PC-3 (cell line): ENCODE data around the gene PRXL2B. TPM values are rescaled to one million over a fixed set of nuclear protein-coding genes. Genes with fewer than 3 reads are reported as not detected.

Experiments used
- ATAC-seq: fragments of 200-7000 bp; cut with Tn5 transposase; 2 replicates; pipeline ENCODE4 v1.9.1; 2020; ENCODE audit warnings: mild to moderate bottlenecking, moderate library complexity
- BruUV-seq: library from RNA; stranded (reverse); fragments of 400-500 nt; replicated peaks from 2 replicates; lab custom pipeline; 2021; lab: Mats Ljungman, UMichigan
- CTCF ChIA-PET: fragments of 300-600 bp; sonication (Branson Sonifier 250); formaldehyde crosslinking; loops from one replicate; lab custom pipeline; 2022; ENCODE audit warnings: antibody characterized with exemption; lab: Charles Lee
- POLR2A ChIA-PET: fragments of 300-600 bp; sonication (Branson Sonifier 250); formaldehyde crosslinking; loops from one replicate; lab custom pipeline; 2022; ENCODE audit warnings: antibody characterized with exemption; ENCODE audit not compliant: unreplicated experiment; lab: Charles Lee
- DNase-seq: peaks from one replicate; pipeline ENCODE4 v3.0.0-alpha.2; 2015
- H2AFZ ChIP-seq: fragments of 300-600 bp; sonication (generic); 2 replicates; pipeline ENCODE4 v1.6.0; 2016; ENCODE audit warnings: antibody characterized with exemption, low read length
- H3F3A ChIP-seq: fragments of 300-600 bp; sonication (generic); one replicate; pipeline ENCODE4 v1.6.0; 2017; ENCODE audit warnings: antibody characterized with exemption, low read length, control low read depth, mild to moderate bottlenecking; ENCODE audit not compliant: unreplicated experiment
- H3K27ac ChIP-seq: fragments of 300-600 bp; sonication (generic); 2 replicates; pipeline ENCODE4 v1.5.1; 2016; ENCODE audit warnings: mild to moderate bottlenecking, low read length
- H3K27me3 ChIP-seq: fragments of 300-600 bp; sonication (generic); 2 replicates; pipeline ENCODE4 v1.6.1; 2016; ENCODE audit warnings: low read length, mixed read lengths
- H3K36me3 ChIP-seq: fragments of 300-600 bp; sonication (generic); 2 replicates; pipeline ENCODE4 v1.6.1; 2016; ENCODE audit warnings: low read depth, mixed run types, low read length, mixed read lengths
- H3K4me1 ChIP-seq: fragments of 300-600 bp; sonication (generic); 2 replicates; pipeline ENCODE4 v1.5.1; 2016; ENCODE audit warnings: low read length; ENCODE audit not compliant: insufficient read depth
- H3K4me2 ChIP-seq: fragments of 300-600 bp; sonication (generic); 2 replicates; pipeline ENCODE4 v1.6.0; 2016; ENCODE audit warnings: low read length
- H3K4me3 ChIP-seq: fragments of 300-600 bp; sonication (generic); 2 replicates; pipeline ENCODE4 v1.5.1; 2016; ENCODE audit warnings: mild to moderate bottlenecking, low read length, mixed read lengths
- H3K79me2 ChIP-seq: fragments of 300-600 bp; sonication (generic); 2 replicates; pipeline ENCODE4 v1.6.1; 2017; ENCODE audit warnings: low read length, mixed read lengths
- H3K9ac ChIP-seq: fragments of 300-600 bp; sonication (generic); 2 replicates; pipeline ENCODE4 v1.6.0; 2016; ENCODE audit warnings: mild to moderate bottlenecking, low read length
- H3K9me2 ChIP-seq: fragments of 300-600 bp; sonication (generic); replicated peaks from 2 replicates; pipeline ENCODE4 v1.6.1; 2016; ENCODE audit warnings: mixed run types, low read length, mixed read lengths
- H3K9me3 ChIP-seq: fragments of 300-600 bp; sonication (generic); 2 replicates; pipeline ENCODE4 v1.6.1; 2016; ENCODE audit warnings: low read length, mixed read lengths
- H4K20me1 ChIP-seq: fragments of 300-600 bp; sonication (generic); 2 replicates; pipeline ENCODE4 v1.6.1; 2016; ENCODE audit warnings: low read length, mixed read lengths
- EZH2 ChIP-seq: fragments of 300-600 bp; sonication (generic); IDR thresholded peaks from one replicate; pipeline ENCODE4 v1.6.1; 2017; ENCODE audit warnings: antibody characterized with exemption, mild to moderate bottlenecking, low read length; ENCODE audit not compliant: unreplicated experiment
- EZH2phosphoT487 ChIP-seq: fragments of 300-600 bp; sonication (generic); IDR thresholded peaks from 2 replicates; pipeline ENCODE4 v1.6.1; 2018; ENCODE audit warnings: mild to moderate bottlenecking, antibody characterized with exemption, low read length, borderline replicate concordance
- intact Hi-C: fragments of 100-400 bp; cut with micrococcal nuclease; formaldehyde crosslinking; loops from 2 replicates; pipeline ENCODE4 v1.9.0; 2023
- total RNA-seq: library from RNA; depleted of rRNA; stranded (reverse); fragments of >200 nt; gene quantifications from 2 replicates; pipeline ENCODE4 v1.2.3, GENCODE V29; 2014
- TF ChIP-seq, protein P1 (sequence below): fragments of 300-600 bp; sonication (generic); conservative IDR thresholded peaks from 2 replicates; pipeline ENCODE4 v1.5.1; 2017; ENCODE audit warnings: antibody characterized with exemption, low read depth, mild to moderate bottlenecking, low read length

PRXL2B gene
- total RNA-seq, 1 experiment from 2014 or later, result 75.0 TPM

DNA sequence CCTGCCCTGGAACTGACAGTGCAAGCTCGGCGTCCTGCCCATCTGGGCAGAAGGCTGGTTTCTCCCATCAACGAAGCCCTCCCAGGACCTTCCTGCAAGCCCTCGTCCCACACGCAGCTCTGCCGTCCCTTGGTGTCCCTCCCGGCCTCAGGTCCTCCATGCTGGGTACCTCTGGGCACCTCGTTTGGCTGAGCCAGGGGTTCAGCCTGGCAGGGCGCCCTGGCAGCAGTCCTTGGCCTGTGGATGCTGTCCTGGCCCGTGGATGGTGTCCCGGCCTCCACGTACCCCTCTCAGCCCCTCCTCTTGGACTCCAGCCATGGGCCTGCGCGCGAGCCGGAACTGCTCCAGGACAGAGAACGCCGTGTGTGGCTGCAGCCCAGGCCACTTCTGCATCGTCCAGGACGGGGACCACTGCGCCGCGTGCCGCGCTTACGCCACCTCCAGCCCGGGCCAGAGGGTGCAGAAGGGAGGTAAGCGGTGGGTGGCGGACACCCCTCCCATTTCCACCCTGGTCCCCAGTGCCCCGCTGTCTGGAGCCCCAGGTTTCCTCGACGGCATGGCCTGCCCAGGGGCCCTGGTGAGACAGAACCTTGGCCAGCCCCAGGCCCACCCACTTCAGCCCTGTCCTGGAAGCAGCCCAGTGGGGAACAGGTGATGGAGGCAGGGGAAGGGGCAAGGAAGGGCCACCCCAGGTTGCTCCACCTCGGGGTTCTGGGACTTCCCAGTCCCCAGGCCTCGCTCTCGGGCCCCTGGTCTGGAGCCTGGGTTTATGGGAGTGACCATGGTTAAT lies 26.9 kb upstream of the PRXL2B start:
- Histone ChIP-seq H3K4me3 (no peak overlapping the region), H3K27ac (no peak overlapping the region), H3K79me2 (no peaks in the 10 kb centered on the region), H3K9ac (no peak overlapping the region), H4K20me1 (no peaks in the 10 kb centered on the region), H3K9me2 (no peaks in the 10 kb centered on the region), H3K9me3 (no peaks in the 10 kb centered on the region), H3K27me3 (no peaks in the 10 kb centered on the region), H3K4me1 (peaks cover 15% of the 10 kb centered on the region), H2AFZ (no peak overlapping the region), H3K36me3 (no peaks in the 10 kb centered on the region), H3K4me2 (no peak overlapping the region), H3F3A (no peaks in the 10 kb centered on the region)
- DNase-seq, result no peak
- TF ChIP-seq, protein P1, sequence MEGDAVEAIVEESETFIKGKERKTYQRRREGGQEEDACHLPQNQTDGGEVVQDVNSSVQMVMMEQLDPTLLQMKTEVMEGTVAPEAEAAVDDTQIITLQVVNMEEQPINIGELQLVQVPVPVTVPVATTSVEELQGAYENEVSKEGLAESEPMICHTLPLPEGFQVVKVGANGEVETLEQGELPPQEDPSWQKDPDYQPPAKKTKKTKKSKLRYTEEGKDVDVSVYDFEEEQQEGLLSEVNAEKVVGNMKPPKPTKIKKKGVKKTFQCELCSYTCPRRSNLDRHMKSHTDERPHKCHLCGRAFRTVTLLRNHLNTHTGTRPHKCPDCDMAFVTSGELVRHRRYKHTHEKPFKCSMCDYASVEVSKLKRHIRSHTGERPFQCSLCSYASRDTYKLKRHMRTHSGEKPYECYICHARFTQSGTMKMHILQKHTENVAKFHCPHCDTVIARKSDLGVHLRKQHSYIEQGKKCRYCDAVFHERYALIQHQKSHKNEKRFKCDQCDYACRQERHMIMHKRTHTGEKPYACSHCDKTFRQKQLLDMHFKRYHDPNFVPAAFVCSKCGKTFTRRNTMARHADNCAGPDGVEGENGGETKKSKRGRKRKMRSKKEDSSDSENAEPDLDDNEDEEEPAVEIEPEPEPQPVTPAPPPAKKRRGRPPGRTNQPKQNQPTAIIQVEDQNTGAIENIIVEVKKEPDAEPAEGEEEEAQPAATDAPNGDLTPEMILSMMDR, result no peak
- no peak for TF ChIP-seq EZH2
- TF ChIP-seq EZH2phosphoT487, result no peak
- BruUV-seq, result no TSS peak
- ChIA-PET POLR2A (no interaction called here), CTCF (no interaction called here)
- intact Hi-C loops, result no loop called here
- no peak for ATAC-seq

DNA sequence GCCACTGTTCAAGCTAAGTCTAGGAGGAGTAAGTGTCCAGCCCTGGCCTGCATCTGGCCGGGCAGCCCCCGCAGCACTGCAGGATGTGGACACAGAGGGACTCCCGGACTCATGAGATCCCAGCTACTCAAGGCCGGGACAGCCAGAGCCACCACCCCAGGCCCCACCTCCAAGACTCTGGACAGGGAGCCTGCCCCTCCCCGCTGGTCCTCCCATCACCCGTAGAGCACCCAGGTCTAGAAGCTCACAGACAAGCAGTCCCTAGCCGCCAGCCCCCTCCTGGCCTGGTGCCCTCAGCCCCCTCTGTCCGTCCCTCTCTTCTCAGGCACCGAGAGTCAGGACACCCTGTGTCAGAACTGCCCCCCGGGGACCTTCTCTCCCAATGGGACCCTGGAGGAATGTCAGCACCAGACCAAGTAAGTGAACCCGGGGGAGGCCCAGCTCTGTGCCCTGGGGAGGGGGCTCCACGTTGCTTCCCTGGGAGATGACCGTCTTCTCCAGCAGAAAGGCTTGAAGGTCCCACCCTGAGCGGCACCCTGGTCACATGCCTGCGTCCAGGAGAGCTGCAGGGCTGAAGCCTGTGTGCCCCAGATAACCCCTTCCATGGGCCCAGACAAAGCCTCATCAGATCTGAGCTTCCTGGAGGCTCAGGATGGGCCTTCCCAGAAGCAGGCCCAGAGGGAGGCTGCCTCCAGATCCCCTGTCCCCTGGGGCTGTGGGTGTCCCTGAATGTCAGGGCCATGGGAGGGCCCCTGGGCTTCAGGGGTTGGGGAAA lies 26.1 kb upstream of the PRXL2B start:
- Histone ChIP-seq H3K27ac (no peak overlapping the region), H3K27me3 (no peaks in the 10 kb centered on the region), H3K36me3 (no peaks in the 10 kb centered on the region), H3K9me3 (no peaks in the 10 kb centered on the region), H3K4me1 (peaks cover 14% of the 10 kb centered on the region), H3K79me2 (no peaks in the 10 kb centered on the region), H3K9ac (no peak overlapping the region), H4K20me1 (no peaks in the 10 kb centered on the region), H3F3A (no peaks in the 10 kb centered on the region), H3K9me2 (no peaks in the 10 kb centered on the region), H2AFZ (no peak overlapping the region), H3K4me3 (no peak overlapping the region), H3K4me2 (no peak overlapping the region)
- ChIA-PET CTCF (no interaction called here), POLR2A (no interaction called here)
- TF ChIP-seq EZH2phosphoT487 (no peak), EZH2 (no peak)
- TF ChIP-seq, protein P1, result no peak
- BruUV-seq, result no TSS peak
- ATAC-seq (no peak), DNase-seq (no peak)
- intact Hi-C loops, result no loop called here
